Measurements from ENCODE around the gene IL6R.

Gene IL6R

GRCh38 chr1:154514066-154514553 lies 109.0 kb downstream of the IL6R start:
- TF ChIP-seq FOXP2 (optimal IDR thresholded peaks at IDR 0.05; ENCODE audit: borderline replicate concordance, extremely low read depth, extremely low read length, insufficient read depth) (no peak), TAF1 (IDR thresholded peaks at IDR 0.05; ENCODE audit: borderline replicate concordance, insufficient read depth, low read length) (no peak), REST (IDR thresholded peaks at IDR 0.05; ENCODE audit: insufficient read depth in 1 of 2, low read depth in 2 of 2, low read length in 2 of 2) (no peak), POLR2AphosphoS5 (IDR thresholded peaks at IDR 0.05; ENCODE audit: low read depth, low read length) (no peak), SIN3A (IDR thresholded peaks at IDR 0.05; ENCODE audit: borderline replicate concordance, insufficient read depth, low read length) (no peak)

- no peak for TF ChIP-seq REST (IDR thresholded peaks at IDR 0.05; ENCODE audit: insufficient read depth in 1 of 2, low read depth in 2 of 2, low read length in 2 of 2)
These were observed 112.5 kb downstream of the IL6R start for GRCh38 chr1:154517661-154518060.
